NCI-H345 (cell line): ENCODE results near the gene UCN.
"Not testable (repeated sequence)": the region's sequence is repeated elsewhere in the genome, so short reads cannot be mapped to it uniquely, and the experiment has no call there.

Experiments
- DNase-seq: peaks from one replicate; lab custom pipeline; 2025; lab: John Stamatoyannopoulos, UW

The UCN gene, protein sequence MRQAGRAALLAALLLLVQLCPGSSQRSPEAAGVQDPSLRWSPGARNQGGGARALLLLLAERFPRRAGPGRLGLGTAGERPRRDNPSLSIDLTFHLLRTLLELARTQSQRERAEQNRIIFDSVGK

GRCh38 chr2:27308359-27308881, at the start of gene UCN:
Gene UCN (minus strand): TSS chr2:27308445. CDS start chr2:27307895, 550 bp downstream.
- DNase-seq, result no peak

DNA sequence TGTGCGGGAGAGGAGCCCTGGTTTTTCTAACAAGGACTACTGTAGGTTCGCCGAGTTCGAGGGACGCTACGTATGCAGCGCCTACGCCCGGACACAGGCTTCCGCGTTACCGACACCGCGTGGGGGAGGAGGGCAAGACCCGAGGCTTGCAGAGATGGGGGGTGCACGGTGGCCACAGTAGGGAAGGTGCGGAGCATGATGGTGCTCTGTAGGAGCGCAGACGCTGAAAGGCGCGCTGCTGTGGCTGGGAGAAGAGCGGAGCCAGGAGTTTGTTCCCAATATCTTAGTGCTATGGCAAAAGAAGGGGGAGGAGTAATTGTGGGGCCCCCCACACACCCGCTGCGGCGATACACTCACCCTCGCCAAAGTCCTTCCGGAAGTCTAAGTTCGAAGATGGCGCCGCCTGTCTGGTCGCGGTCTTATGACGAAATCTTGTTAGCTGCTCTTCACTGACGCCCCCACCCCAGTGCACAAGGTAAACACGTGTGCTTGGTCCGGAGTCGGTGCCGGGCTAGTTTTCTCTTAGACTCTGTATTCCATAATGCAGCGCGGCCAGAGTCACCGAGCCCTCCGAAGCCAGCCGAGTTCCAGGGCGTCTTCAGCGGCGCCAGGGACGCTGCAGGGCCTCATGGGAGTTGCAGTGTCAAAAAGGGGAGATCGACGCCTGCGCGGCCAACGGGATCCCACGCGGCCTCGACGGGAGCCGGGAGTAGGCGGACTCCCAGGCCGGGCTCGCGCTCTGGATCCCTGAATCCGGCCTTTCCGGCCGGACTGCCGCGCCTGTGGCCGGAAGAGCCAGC, 48.3 kb upstream of the UCN start, which contains the start of gene GTF3C2:
TSS of gene GTF3C2 (minus strand) at position 383 of the 800 bp plus-strand sequence. CDS start 13,210 bp downstream, outside the sequence.
- DNase-seq, result peak; percentile 97

GRCh38 chr2:27356056-27356381, 47.8 kb upstream of the UCN start:
- peak; percentile 50 for DNase-seq

DNA sequence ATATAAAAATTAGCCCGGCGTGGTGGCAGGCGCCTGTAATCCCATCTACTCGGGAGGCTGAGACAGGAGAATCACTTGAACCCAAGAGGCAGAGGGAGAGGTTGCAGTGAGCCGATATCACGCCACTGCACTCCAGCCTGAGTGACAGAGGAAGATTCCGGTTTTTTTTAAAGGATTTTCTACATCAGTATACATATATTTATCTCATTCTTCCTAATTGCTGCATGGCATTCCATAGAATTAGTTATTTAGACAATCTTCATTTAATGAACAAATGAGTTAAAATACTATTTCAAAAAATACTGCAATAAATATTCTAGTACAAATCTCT, 46.3 kb upstream of the UCN start:
- DNase-seq, result no peak

- no peak for DNase-seq
Observed at GRCh38 chr2:27353762-27354596, 45.7 kb upstream of the UCN start.

DNA sequence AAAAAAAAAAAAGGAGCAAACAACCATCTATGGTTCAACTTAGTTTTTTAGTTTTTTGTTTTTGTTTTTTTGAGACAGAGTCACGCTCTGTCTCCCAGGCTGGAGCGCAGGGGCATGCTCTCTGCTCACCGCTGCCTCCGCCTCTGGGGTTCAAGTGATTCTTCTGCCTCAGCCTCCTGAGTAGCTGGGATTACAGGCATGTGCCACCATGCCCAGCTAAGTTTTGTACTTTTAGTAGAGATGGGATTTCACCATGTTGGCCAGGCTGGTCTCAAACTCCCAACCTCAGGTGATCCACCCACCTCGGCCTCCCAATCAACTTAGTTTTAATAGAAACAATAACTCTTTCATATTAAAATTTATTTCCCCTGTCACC, 45.1 kb upstream of the UCN start:
- not testable (repeated sequence) for DNase-seq

GRCh38 chr2:27351802-27352598, 43.8 kb upstream of the UCN start:
- no peak for DNase-seq

DNA sequence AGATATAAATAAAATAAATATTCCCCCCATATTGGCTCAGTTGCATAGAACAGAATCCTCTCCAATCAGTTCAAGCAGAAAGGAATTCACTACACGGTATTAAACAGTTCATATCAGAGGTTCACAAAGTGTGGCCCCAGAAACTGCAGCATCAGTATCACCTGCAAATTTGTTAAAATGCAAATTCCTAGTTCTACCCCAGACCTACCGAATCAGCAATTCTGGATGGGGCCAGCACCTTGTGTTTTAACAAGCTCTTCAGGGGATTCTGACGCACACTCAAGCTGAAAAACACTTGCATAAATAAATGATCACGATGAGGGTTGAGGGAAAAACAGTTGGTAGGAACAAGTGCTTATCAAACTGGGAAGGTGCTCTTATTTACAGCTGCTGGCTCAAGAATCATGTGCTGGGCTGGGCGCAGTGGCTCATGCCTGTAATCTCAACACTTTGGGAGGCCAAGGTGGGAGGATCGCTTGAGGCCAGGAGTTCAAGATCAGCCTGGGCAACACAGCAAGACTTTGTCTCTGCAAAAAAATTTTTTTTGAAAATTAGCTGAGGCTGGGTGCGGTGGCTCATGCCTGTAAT, 42.0 kb upstream of the UCN start:
- DNase-seq, result no peak

DNA sequence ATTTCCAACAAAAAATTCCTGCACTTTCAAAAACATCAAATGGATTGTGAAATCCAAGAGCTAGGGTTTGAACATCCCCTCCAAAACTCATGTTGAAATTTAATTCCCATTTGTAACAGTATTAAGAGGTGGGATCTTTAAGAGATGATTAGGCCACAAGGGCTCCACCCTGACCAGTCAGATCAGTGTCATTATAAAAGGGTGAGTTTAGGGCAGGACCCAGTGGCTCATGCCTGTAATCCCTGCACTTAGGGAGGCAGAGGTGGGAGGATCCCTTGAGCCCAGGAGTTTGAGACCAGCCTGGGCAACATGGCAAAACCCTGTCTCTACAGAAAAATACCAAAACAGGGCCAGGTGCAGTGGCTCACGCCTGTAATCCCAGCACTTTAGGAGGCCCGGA, 39.4 kb upstream of the UCN start:
- DNase-seq, result no peak

- no peak for DNase-seq
Observed at GRCh38 chr2:27336173-27336572, 27.9 kb upstream of the UCN start.

- no peak for DNase-seq
Observed at GRCh38 chr2:27335311-27335710, 27.1 kb upstream of the UCN start.

DNA sequence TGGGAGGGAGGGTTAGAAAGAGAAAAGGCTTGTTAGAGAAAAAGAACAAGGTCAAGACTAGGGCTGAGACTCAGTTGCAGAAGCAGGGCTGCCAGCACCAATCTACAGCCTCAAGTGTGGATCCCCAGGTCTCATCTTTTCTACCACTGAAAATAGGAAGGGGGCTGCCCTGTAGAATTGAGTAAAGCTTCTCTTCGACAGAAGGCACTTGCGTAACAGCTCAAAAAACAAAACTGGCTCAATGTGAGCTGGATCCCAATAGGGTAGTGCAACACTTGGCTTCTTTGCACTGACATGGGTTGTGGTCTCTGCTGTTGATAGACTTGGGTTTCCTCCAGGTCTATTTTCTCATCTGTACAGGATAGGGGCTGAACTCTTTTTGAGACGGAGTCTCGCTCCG, 16.5 kb upstream of the UCN start:
- DNase-seq, result no peak

- DNase-seq, result no peak
Observed at GRCh38 chr2:27323596-27324285, 15.5 kb upstream of the UCN start.

DNA sequence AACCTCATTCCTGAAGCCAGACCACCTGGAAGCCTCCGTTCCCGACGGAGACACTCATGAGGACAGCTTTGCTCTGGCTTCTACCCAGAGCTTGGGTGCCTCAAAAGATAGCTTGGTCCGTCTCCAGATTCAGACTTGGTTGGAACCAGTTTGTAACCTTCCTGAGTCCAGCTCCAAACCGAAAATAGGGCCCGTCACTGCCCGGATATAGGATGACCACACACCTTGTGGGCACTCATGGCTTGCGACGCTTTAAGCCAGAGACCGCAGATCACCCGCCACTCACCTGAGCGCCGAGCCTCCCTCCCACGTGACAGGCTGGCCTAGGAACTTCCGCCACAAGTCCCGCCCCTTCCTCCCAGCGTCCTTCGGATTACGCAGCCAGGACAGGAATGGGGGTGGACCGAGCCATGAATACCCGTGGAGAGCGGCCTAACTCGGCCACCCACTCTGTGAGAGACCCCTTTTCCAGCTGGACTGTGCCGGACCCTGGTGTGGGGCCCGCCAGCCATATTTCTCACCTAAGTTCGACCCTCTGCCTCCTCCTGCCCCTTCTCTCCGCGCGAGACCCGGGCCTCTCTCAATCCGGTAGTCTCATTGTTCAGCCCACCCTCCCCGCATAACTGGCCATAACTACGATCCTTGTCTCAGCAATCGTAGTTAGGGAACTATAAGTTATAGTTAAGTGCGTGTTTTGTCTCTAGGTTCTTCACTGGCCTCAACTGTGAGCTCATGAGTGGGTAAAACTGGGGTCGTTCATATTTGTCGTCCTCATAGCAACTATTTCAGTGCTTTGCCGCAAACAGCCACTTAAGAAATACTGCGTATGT, 14.7 kb upstream of the UCN start, which contains the start of gene MPV17:
TSS of gene MPV17 (minus strand) at position 332 of the 830 bp plus-strand sequence. CDS start 580 bp downstream, outside the sequence.
- DNase-seq, result peak; percentile 96

DNA sequence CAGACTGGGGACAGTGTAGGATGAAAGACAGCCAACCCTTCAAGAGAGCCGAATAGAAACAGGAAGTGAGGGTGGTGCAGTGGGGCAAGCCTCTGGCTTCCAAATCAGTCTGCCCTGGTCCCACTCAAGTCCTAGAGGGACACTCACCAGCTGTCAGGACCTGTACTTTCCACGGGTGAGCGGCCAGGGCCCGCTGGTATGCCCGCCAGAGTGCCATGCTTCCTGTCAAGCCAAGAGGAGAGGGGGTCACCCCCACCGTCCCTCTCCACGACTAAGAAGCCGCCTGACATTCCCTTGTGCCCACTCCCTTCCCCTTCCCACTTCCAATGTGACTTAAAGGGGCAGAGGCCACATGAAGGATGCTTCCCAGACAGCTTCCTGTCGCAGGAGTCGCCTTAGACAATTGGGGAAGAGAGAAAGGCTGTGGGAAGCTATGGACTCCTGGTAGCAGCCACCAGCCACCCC, 14.1 kb upstream of the UCN start:
- DNase-seq, result no peak

DNA sequence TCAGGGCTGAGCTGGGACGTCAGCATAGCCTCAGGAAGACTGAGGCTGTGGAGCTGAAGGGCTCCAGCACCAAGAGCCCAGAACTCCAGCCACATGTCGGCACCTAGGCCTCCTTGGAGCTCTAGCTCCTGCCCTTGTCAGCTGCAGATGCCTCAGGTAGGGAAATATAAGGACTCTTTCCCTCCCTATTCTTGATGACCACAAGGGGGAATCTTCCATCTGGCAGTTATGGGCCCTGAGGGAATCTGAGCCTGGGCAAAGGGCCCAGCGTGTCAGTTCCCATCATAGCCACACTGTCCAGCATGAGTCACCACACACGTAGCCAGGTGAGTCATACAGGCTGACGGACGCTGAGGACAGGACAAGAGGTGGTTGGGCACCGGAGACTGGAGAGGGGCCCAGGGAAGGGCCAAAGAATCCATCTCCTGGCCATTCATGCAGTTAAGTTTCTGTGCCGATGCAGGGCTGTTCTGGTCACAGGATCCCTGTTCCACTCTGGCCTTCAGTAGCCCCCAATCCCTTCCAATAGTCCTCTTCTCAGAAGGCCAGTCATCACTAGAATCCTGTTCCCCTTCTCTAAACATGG, 12.8 kb upstream of the UCN start:
- peak; percentile 14 for DNase-seq

GRCh38 chr2:27319839-27320238, 11.6 kb upstream of the UCN start:
- DNase-seq, result not testable (repeated sequence)

DNA sequence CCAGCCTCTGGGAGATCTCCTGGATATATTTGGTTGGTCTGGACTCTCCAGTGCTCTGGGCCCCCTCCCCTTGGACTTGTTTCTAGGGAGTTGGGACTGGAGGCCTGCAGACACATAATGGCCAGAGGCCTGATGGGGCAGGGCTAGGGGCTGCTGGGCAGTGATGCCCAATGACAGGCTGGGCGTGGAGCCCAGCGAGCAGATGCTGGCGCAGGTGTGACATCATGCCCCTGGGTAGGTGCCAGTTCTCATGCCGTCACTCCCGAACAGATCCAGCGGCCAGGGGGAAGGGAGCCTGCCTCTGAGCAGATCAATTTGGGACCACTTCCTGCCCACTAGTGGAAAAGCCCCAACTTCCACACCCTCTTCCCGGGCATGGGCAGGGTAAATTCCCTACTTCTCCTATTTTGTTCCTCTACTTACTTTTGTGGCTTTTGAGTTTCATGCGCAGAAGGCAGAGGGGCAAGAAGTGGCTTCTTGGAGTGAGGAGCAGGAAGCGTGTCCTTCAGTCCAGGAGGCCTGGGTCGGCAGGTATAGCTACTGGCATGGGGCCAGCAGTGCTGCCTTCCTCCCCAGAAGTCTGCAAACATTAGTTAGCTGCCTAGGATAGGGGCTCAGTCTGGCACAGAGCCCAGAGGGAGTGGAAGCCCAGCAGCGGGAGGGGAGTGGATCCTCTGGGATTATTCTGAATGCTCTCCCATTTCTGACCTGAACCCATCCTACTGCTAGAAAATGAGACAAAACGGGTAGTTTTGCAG, 8.6 kb upstream of the UCN start:
- DNase-seq, result peak; percentile 81

DNA sequence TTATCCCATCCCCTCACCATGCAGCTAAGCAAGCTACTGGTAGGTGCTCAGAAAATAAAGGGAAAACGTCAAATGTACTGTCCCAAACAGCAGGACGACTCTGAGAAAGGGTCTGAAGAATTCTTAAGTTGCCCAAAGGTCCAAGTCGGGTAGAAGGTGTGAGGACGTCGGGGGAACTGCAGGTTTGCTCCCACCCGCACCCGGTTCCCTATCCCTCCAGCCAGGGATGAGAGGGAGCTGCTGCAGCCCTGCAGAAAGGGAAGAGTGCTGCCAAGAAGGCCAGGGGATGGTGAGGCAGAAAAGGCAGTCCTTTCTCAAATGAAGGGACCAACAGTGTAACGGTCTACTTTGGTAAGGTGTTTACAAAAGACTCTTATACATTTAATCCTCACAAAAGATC, 6.9 kb upstream of the UCN start:
- DNase-seq, result no peak
